Measurements from ENCODE around the gene BEGAIN.
A peak's percentile ranks its signal among the peaks of the same experiment; 100 is the strongest.
"Not testable (repeated sequence)": the region's sequence is repeated elsewhere in the genome, so short reads cannot be mapped to it uniquely, and the experiment has no call there.

BEGAIN gene

GRCh38 chr14:100525615-100526014 lies 61.6 kb downstream of the BEGAIN start:
- DNase-seq = no peak

DNA sequence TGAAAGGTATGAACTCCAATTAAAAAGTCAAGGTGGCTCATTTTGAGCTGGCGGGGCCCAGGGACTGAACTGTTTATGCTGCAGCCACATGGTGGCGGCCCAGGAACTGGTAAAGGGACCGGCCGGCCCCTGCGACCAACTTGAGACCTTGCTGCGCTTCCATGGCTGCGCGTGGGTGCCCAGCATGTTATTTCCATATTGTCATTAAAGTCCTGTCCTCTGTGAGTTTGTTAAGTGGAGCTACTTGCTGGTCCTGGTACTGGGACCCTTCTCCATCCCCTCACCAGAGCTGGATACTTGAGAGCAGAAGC lies 62.3 kb downstream of the BEGAIN start:
- DNase-seq = peak in 3 of 56 donors; percentile 9 to 45 (median 23)

DNA sequence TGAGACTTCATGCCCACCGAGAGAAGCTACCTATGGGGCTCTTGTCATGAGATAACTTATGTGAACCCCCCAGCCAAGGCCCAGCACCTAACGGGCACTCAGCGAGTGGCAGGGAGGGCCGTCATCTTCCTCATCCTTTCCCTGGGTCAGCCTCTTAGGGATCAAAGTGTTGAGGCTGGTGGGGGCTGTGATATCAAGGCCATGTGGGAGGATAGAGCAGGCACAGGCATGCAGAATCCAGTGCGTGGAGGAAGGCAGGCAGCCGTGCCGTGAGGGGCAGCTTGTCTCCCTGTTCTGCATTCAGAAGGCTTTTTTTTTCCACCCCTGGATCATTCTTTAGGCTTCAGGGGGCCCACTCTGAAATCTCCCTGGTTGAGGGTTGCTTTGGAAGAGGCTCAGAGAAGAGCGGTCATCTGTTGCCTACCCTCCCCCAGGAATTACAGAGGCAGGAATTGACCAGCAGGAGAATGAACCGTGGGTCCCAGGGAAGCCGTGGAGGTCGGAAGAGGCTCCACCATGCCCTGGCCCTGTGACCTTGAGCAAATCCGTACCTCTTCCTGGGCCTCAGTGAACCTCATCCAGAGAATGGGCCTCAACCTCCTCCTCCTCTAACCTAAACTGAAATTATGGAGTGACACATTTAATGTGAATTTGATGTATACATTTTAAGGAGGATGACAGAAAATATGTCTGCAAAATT lies 62.8 kb downstream of the BEGAIN start:
- no peak for DNase-seq

DNA sequence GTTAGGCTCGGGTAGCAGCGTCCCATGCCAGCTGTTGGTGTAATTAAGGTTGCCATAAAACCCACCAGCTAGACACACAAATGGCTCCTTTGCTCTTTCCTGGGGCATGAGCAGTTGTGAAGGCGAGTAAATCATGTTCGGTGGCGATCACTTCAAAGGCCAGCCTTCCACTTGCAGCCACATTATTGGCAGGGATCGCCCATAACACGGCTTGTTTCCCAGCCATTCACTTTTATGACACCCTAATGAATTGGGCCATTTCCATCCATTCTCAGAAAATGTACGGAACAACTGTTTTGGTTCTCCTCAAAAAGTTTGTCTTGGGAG lies 63.4 kb downstream of the BEGAIN start:
- DNase-seq = no peak

- DNase-seq = no peak
Observed at GRCh38 chr14:100523131-100523842, 63.9 kb downstream of the BEGAIN start.

- no peak for DNase-seq
Observed at GRCh38 chr14:100522616-100523099, 64.6 kb downstream of the BEGAIN start.

- DNase-seq = not testable (repeated sequence)
Observed at GRCh38 chr14:100506053-100506452, 81.2 kb downstream of the BEGAIN start.

DNA sequence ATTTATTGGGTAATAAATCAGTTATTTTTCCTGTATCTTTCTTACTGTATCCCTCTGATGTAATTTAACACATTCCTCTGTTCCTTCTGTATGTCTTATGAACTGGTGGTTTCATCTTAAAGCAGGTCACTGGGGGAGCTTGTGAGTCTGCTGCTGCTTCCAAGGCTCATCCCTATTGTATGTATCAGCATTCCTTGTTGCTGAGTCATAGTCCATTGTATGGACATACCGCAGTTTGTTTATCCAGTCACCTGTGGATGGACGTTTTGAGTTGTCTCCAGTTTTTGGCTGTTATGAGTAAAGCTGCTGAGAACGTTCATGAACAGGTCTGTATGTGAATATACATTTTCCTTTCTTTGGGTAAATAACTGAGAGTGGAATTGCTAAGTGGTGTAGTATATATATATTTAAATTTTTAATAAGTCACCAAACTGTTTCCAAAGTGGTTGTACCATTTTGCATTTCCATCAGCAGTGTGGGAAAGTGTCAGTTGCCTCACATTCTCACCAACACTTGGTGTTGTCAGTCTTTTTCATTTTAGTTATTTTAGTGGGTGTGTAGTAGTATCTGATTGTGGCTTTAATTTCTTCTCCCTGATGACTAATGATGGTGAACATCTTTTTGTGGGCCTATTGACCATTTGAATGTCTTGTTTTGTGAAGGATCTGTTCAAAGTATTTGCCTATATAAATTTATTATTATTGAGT lies 82.7 kb downstream of the BEGAIN start:
- no peak for DNase-seq

- DNase-seq = no peak
Observed at GRCh38 chr14:100503251-100503650, 84.0 kb downstream of the BEGAIN start.

DNA sequence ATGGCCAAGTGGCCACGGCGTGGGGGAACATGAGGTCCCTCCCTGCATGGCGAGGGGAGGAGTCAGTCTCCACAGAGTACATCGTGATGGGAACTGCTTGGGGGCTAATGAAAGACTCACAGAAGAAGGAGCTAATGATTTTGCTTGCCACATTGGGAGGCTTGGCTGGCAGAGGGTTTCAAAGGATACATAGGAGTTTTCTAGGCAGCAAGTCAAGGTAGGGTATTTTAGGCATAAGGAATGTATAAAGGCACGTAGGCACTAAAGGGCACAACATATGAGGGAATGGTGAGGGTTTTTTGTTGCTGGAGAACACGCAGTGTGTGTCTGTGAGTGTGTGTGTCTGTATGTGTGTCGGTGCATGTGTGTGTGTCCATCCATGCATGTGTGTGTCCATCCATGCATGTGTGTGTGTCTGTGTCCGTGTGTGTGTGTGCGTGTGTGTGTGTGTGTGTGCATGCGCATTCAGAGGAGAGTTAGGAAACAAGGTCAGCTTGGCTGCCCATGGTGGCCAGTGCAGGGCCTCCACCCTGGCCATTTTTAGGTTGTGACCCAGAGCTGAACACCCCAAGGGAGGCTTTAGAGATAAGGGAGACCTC lies 84.5 kb downstream of the BEGAIN start:
- no peak for DNase-seq

GRCh38 chr14:100500128-100500527 lies 87.1 kb downstream of the BEGAIN start:
- no peak for DNase-seq

- DNase-seq = peak in 1 of 56 donors; percentile 18
Observed at GRCh38 chr14:100498068-100498467, 89.1 kb downstream of the BEGAIN start.

- DNase-seq = no peak
Observed at GRCh38 chr14:100495917-100496316, 91.3 kb downstream of the BEGAIN start.

GRCh38 chr14:100494645-100495044 lies 92.6 kb downstream of the BEGAIN start:
- no peak for DNase-seq

- DNase-seq = no peak
Observed at GRCh38 chr14:100490252-100490651, 97.0 kb downstream of the BEGAIN start.

- no peak for DNase-seq
Observed at GRCh38 chr14:100488057-100488456, 99.2 kb downstream of the BEGAIN start.

GRCh38 chr14:100487304-100487703 lies 99.9 kb downstream of the BEGAIN start:
- no peak for DNase-seq

All from amygdala (tissue), 56 donors.